KG1 (cell line): ENCODE measurements around the gene ARMH1.
"Not testable (repeated sequence)": the region's sequence is repeated elsewhere in the genome, so short reads cannot be mapped to it uniquely, and the experiment has no call there.

Experiments
- DNase-seq: peaks from one replicate; lab custom pipeline; 2025; lab: John Stamatoyannopoulos, UW

Gene ARMH1

GRCh38 chr1:44723496-44724295, 49.2 kb downstream of the ARMH1 start:
- DNase-seq = peak; percentile 96

DNA sequence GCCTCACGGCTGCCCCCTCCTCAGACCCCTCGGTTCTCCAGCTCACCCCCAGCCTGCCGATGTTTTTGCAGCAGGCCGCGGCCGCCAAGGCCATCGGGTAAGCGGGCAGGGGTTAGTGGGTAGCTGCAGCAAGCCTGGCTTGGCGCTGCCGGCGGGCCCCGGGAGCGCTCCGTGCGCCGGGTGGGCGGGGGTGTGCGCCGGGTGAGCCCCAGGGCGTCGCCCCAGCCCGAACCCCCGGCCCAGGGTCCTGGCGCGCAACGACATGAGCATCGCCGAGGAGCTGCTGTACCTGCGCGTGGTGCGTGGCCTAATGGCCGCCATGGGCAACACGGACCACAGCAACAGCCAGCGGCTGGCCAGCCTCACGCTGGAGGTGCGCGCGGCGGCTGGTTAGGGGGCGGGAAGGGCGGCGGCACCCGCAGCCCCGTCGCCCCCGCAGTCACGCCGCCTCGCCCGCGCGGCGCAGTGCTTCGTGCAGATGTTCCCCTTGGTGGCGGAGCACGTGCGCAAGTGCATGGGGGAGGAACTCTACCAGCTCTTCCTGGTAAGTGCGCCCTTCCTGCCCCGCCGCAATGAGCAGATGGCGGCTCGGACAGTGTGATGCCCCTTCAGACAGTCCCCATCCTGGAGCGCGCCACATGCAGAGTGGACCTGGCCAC, 49.9 kb downstream of the ARMH1 start:
- no peak for DNase-seq

DNA sequence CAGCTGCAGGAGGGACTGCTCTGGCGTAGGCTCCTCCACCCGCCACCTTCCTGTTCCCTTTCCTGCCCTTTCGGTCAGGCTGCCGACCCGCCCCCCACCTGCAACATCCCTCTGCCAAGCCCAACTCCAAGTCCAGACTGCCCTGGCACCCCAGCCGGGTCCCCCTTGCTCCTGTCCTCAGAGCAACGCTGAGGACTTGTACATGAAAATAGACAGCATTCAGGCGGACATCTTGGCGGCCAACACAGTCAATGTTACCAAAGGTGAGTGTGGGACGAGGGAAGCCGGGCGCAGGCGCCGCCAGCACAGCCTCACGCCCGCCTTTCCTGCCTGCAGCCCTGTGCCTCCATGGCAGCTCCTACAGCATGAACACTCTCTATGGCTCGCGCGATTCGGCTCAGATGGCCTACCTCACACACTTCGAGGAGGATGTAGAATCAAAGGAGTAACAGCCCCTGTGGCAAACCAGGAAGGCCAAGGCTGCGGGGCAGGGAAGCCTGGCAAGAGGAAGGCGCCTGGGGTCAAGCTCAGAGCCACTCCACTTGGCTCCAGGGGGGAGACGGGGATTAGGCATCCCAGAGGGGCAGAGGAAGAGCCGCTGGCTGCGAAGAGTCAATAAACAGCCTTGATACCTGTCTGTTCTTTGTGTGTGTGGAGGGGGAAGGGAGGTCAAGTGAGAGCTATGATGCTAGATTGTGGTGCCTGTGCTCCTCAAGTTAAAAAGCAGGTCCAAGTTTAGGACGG, 50.6 kb downstream of the ARMH1 start:
- DNase-seq = no peak

GRCh38 chr1:44730741-44731512, 56.4 kb downstream of the ARMH1 start, which contains the start of gene RNU5D-1:
Gene RNU5D-1, minus strand, starts transcription at chr1:44731170.
- peak; percentile 99 for DNase-seq

DNA sequence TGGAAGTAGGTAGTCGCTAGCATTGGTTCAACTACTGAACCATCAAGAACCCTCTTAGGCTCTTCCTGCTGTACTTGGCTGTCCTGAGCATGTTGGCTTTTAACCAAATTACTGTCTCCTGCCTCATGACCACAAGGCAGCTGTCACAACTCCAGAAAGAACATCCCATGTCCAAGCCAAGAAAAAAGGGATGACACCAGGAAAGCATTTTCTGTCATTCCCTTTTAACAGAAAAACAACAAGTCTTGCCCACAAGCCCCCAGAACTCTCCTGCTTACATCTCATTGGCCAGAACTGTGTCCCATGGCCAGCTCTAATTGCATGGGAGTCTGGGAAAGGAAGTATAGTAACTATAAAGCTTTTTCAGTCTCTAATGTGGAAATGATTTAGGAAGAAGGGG, 58.9 kb downstream of the ARMH1 start:
- no peak for DNase-seq

GRCh38 chr1:44733784-44734183, 59.3 kb downstream of the ARMH1 start:
- no peak for DNase-seq

DNA sequence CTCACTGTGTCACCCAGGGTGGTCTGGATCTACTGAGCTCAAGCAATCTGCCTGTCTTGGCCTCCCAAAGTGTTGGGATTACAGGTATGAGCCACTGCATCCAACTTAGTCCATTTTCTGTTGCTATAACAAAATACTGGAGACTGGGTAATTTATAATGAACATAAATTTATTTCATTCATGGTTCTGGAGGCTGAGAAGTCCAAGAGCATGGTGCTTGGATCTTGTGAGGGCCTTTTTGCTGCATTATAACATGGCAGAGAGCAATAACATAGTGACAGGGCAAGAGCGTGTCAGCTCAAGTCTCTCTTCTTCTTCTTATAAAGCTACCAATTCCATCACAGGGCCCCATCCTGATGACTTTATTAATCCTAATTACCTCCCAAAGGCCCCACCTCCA, 61.5 kb downstream of the ARMH1 start:
- no peak for DNase-seq

- not testable (repeated sequence) for DNase-seq
Observed at GRCh38 chr1:44738953-44739306, 64.4 kb downstream of the ARMH1 start.

- peak; percentile 96 for DNase-seq
Observed at GRCh38 chr1:44739307-44740178, 65.0 kb downstream of the ARMH1 start, which contains the start of gene KIF2C. Gene KIF2C, plus strand, starts transcription at chr1:44739837. Its CDS starts 96 bp downstream, at chr1:44739933.

GRCh38 chr1:44740179-44740617, 65.7 kb downstream of the ARMH1 start:
- no peak for DNase-seq

- DNase-seq = no peak
Observed at GRCh38 chr1:44743211-44743610, 68.7 kb downstream of the ARMH1 start.

DNA sequence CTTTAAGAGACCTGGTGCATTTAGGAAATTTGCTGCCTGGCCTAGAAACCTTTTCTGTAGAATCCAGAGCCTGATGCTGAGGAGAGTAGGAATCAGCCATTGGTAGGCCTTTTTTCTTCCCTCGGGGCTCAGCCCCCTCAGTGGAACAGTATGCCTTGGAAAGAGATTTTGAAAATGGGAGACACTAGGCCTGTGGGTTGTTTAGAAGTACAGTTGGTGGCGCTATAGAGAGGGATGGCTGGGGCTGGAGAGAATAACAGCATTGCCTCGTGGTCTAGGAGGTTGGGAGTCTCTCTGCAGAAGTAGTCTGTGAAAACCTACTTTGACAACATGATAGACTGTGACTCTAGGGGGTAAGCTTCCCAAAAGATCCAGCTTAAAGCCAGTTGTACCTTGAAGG, 73.4 kb downstream of the ARMH1 start:
- DNase-seq = no peak

DNA sequence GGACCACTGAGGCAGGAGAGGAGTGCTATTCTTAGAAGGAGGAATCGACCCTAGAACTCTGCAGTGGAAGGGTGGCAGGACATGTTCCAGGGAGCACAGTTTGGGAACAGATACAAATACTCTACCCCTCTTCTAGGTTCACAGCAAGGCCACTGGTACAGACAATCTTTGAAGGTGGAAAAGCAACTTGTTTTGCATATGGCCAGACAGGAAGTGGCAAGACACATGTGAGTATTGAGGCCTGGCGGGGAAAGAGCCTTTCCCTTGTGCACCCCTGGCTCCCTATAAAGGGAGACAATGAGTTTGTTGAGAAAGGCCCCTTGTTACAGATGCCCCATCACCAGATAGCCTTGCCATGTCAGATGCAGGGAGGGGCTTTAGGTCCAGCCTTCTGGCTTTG, 82.9 kb downstream of the ARMH1 start:
- no peak for DNase-seq

GRCh38 chr1:44759077-44759476, 84.6 kb downstream of the ARMH1 start:
- DNase-seq = no peak

DNA sequence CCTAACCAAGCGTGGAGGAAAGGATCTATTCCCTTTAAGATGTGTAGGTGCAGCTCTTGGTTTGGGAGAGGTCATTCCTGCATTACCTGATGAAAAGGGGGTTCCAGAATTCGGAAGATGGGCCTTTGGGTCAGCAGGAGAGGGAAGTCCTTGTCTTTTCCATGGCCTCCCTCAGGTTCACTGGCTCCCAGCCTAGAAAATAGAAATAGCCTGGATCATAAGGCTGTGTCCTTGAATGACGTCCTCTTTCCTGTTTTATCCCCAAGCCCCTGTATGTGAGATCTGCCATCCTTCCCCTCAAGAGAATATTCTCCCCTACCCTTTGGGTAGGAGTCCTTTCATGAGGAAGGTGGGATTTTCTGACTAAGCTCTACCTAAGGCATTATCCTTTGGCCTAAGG, 86.4 kb downstream of the ARMH1 start:
- DNase-seq = no peak

DNA sequence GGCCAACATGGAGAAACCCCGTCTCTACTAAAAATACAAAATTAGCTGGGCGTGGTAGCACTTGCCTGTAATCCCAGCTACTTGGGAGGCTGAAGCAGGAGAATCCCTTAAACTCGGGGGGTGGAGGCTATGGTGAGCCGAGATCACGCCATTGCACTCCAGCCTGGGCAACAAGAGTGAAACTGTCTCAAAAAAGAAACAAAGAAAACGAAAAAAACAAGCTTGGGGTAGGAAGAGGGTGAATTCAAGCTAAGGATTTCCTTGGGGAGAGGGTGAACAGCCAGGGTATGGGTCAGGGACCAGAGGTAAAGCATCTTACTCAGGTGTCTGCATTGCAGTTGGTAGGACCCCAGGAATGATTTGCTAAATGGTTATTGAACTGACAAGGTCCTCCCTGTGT, 91.9 kb downstream of the ARMH1 start:
- DNase-seq = not testable (repeated sequence)
